ENCODE results near the gene SYCN.

Gene SYCN

GRCh38 chr19:39171479-39172465 lies 32.3 kb downstream of the SYCN start:
- no peak for DNase-seq (ENCODE audit: low read depth, low spot score)

DNA sequence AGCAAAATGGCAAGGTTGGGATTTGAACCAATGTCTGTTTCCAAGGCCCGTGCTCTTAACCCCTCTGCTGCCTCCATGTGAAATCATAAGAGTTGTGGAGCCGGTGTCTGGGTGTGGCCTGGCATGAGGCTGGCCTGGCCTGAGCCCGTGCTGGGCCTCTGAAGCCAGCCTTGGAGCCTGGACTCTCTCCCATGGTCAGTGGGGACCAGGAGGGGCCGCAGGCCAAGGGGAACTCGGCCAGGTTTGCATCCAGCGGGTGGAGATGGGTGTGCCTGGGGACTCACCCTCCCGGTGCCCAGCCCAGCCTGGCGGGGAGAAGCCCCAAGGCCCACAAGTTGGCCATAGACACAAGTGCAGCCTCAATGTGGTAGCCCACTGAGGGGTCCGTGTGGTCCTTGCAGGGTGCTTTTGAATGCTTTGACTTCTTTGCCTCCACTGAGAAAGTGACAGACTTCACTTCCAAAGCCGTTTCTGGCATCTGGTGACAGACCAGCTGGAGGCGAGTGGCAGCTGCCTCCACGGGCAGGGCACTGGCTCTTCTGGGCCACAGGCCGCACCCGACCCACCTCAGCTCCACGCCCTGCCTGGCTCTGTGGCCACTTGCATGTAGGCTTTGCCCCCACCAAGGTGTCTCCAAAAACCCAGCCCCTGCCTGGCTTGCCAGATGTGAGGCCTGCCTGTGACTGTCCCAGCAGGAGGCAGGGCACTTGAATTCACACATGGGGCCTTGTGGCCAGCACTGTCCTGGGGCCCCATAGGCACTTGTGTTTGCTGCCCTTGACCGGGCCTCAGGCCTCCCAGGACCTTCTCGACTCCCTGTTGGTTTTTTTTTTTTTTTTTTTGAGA lies 33.5 kb downstream of the SYCN start:
- DNase-seq (ENCODE audit: low read depth, low spot score), result no peak

GRCh38 chr19:39169143-39169810 lies 34.8 kb downstream of the SYCN start:
- DNase-seq (ENCODE audit: low read depth, low spot score), result no peak

DNA sequence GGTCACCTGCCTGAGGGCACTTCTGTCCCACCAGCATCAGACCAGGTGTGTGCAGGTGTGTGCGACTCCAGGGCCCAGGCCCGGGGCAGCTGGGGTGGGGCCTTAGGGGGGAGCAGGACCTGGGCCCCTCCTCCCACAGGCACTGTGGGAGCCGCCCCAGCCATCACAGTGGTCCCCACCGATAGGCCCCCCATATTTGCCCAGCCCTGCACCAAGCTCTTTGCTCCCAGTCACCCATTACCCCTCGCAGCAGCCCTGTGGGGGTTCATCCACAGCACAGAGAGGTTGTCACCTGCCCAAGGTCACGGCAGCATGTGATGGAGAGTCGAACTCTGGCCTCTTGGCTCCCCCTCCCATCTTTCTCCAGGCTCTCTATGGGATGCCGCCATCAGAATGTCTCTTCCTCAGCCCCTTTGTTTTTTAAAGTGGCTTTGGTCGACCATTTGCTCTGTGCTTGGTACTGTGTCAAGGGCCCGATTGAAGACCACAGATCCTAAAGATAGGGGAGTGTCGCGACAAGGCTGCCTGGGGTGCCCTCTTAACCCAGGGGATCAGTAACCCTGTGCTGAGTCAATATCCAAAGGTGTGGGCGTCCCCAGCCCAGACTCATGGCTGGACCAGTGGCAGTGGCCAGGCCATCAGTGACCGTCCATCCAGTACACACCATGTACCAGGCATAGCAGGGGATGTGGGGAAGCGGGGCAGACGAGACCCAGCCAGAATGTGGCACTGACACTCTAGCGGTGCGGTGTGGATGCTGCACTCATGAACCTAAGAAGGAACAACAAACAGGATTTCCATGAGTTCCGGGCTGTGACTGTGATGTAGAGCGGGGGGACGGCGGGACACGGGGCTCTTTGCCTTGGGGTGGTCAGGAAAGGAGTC lies 35.6 kb downstream of the SYCN start:
- no peak for DNase-seq (ENCODE audit: low read depth, low spot score)

DNA sequence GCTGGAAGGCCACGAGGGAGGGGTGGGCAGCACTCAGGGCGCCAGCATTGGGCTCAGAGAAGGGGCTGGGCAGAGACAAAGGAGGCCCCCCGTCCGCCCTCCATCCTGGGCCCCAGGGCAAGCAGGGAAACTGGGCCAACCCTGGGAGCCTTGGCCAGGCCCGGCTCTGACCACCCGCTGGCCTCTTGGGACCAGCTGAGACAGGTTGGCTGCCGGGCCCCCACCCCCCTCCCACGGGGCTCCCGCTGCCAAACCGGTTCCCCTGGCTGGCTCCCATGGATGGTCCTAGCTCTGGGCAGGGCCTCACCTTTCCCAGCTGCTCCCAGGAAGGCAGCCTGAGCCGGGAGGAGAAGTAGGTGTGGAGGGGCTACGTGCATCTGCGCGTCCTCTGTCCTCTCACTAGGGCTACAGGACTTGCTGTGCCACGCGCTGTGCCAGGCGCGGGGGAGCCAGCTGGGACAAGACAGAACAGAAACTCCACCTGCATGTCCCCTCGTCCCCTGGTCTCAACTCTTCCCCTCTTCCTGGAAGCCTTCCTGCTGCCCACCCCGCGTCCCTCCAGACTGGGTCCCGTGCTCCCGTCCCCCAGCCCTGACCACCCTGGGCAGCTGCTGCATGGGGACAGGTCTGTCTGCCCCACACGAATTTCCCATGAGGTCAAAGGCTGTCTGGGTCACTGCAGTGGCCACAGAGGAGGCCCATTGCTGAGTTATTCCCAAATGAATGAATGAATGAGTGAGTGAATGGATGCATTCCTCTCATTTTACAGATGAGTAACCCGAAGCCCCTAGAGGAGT lies 36.4 kb downstream of the SYCN start:
- DNase-seq (ENCODE audit: low read depth, low spot score), result no peak

DNA sequence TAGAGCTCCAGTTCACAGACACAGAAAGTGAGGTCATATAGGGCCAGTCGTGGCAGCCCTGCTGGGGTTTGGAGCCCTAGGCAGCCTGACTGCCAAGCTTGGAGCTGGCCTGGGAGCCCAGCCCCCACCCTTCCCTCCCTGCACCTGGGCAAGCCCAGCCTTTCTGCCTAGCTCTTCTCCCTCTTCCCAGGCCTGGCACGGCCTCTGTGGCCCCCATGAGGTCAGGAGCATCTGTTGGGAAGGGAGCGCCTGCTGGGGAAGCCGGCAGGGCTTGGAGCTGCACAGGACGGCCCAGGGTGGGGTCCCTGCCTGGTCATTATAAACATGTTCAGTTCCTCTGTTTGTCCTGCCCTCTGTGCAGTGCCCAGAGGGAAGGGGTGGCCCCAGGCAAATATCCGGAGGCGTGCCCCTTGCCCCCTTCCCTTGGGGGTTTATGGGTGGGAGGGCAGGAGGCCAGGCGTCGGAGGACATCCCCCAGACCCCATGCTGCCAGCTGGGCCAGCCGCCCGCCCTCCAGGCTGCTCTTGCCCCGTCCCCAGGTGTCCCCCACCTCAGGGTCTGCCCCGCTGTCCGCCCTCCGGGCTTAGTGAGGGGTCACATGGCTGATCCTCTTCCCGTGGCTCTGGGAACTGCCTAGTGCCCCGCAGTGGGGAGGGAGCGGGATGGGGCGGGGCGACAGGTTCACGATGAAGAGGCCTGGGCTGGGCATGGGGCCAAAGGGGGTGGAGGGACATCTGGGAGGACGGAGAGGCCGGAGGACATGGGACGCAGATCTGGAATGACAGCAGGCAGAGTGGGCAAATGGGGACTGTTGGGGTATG lies 37.3 kb downstream of the SYCN start:
- DNase-seq (ENCODE audit: low read depth, low spot score), result no peak

DNA sequence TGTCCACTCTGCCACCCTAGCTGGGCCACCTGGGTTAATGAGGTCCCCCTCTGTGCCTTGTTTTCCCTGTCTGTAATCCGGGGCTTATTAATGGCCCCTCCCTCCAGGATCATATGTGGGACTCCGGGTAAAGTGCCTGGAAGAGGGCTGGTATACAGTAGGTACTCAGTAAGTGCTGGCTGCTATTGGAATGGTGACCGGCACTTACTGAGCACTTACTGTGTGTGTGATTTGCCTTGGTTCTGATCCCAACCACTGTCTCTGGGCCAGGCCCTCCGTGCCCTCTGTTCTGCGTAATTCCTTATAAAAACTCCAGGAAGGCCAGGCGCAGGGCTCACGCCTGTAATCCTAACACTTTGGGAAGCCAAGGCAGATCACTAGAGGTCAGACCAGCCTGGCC lies 38.2 kb downstream of the SYCN start:
- DNase-seq (ENCODE audit: low read depth, low spot score), result no peak

DNA sequence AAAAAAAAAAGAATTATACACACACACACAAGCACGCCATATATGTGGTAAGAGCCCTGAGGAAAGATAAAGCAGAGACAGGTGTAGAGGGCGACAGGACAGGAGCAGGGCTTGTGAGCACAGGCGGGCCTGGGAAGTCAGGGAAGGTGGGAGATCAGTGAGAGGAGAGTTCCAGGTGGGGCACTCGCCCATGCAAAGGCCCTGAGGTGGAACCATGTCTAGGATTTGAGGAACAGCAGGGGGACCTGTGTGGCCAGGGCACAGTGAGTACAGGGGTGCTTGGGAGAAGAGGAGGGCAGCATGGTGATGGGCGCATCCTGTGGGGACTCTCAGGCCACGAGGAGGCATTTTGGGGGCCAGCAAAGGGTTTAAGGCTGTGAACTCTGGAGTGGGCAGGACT lies 39.8 kb downstream of the SYCN start:
- DNase-seq (ENCODE audit: low read depth, low spot score), result no peak

DNA sequence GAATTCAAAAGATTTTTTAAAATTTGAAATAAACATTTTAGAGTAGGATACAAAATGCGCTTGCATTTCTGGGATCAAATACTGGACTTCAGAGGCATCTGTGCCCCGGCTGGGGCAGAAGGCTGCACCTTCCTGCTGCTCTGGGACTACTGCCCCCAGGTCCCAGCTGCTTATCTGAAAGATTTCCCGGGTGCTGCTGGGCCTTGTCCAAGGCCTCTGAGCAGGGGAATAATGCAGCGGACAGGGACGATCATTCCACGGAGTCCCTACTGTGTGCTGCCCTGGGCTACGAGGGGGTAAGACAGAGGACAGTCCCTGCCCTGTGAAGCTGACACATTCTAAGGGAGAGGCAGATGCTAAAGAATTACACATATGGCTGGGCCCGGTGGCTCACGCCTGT lies 40.4 kb downstream of the SYCN start:
- DNase-seq (ENCODE audit: low read depth, low spot score), result no peak

DNA sequence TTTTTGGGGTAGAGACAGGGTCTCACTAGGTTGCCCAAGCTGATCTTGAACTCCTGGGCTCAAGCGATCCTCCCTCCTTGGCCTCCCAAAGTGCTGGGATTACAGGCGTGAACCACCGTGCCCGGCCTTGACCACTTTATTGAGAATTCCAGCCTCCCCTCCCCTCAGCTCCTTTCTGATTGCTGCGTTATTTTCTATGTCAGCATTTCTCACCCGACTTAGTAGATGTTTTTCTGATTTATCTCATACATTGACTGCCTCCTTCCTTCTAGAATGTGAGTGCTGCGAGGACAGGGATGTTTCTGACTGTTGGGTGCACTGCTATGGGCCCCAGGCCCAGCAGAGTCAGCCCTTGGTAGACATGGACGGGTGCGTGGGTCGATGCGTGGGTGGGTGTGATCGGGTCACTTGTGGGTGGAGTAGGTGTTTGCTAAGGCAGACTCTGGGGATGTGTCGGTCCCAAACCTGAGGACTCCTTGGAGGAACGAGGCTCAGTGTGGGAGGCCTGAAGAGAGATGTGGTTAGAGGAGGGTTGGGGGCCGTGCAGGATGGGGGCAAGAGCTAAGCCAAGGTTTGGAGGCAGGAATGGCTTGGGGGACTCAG lies 41.5 kb downstream of the SYCN start:
- DNase-seq (ENCODE audit: low read depth, low spot score), result no peak

GRCh38 chr19:39160889-39161672 lies 43.0 kb downstream of the SYCN start:
- DNase-seq (ENCODE audit: low read depth, low spot score), result no peak

GRCh38 chr19:39160523-39160861 lies 43.6 kb downstream of the SYCN start:
- DNase-seq (ENCODE audit: low read depth, low spot score), result no peak

DNA sequence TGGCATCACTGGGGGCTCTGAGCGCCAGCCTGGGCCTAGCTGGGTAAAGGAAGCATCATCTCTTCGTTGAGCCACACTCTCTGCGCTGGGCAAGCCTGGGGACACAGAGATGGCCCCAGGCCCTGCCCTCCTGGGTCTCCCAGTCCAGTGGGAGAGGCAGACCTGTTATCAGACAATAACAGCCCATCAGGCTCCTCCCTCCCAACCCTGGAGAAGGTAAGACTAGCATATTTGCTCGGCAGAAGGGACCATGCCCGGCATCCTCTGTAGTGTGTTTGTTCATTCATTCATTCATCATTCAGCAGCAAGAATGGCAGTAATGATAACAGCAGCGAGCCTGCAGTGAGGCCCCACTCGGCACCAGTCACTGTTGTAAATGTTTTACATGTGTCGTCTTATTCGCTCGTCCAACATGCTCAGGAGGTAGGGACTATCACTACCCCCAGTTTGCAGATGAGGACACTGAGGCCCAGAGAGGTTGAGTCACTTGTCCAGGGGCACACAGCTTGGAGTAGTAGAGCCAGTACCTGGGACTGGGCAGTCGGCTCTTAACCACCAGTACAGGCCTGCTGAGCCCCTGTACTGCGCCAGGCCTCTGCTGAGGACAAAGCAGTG lies 45.3 kb downstream of the SYCN start:
- no peak for DNase-seq (ENCODE audit: low read depth, low spot score)

DNA sequence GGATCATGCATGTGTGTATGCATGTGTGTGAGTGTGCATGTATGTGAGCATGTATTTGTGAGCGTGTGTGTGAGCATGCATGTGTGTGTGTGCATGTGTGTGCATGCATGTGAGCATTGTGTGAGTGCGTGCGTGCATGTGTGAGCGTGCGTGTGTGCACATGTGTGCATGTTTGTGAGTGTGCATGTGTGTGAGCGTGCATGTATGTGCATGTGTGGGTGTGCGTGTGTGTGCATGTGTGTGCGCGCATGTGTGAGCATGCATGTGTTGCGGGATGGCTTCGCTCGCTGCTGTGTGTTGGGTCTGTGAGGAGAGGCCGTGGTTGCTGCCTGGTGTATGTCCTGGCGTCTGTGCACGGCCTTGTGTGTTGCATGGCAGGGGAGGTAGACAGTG lies 46.1 kb downstream of the SYCN start:
- DNase-seq (ENCODE audit: low read depth, low spot score), result no peak

GRCh38 chr19:39157275-39157996 lies 46.6 kb downstream of the SYCN start:
- DNase-seq (ENCODE audit: low read depth, low spot score), result no peak

DNA sequence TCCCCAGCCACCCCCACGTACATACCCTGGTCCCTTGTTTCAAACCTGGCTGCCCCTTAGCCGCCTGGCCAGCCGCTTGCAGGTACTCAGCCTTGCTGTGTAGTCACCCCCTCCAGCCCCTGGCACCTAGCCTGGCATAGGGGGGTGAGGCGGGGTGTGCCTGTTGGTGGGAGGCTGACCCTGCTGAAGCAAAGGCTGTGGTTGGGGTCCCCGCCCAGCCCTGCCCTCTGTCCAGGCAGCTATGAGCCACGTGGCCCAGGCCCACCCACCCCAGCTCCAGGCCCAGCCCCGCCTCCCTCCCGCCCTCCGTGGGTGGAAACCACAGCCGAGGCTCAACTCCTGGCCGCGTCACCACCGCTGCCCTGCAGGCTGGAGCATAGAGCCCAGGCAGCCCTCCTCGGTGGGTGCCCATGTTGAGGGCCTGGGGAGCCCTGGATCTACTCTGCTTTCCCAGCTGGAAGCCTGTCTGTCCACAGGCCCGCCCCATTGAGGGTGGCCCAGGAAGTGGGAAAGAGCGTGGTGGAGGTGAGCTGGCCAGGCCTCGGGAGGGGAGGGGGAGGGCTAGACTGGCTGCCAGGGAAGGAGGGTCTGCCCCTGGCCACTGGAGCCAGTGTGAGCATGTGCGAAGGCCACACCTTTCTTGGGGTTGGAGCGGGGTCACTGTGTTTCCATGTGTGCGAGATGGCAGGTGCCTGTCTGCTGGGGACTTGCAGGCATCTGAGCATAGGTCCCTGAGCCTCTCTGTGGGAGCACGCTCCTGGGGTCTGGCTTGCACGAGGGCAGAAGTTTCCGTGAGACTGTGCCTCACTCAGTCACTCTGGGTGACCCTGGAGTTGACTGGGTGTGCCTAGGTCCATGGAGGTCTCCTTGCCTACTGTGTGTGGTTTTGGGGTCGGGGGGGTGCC lies 47.5 kb downstream of the SYCN start:
- no peak for DNase-seq (ENCODE audit: low read depth, low spot score)
